ENCODE results near the gene PCDH8.

GRCh38 chr13:52885141-52885540, 36.7 kb upstream of the PCDH8 start:
- no peak for TF ChIP-seq CTCF (conservative IDR thresholded peaks at IDR 0.05; ENCODE audit: low read depth in 2 of 2)
- no peak for TF ChIP-seq ETS1 (IDR thresholded peaks at IDR 0.05)
- TF ChIP-seq CREB1 (CRISPR knock-in tag; IDR thresholded peaks at IDR 0.05; ENCODE audit: low read depth): no peak
- no peak for TF ChIP-seq EZH2 (IDR thresholded peaks at IDR 0.05; ENCODE audit: low read depth, unreplicated experiment)
